NCI-H187 treated with DMSO at 0.1 percent for 48 hours (cell line): ENCODE data around the gene PRDX5.
A peak's percentile ranks its signal among the peaks of the same experiment; 100 is the strongest.
"Not testable (repeated sequence)": the region's sequence is repeated elsewhere in the genome, so short reads cannot be mapped to it uniquely, and the experiment has no call there.

Experiments
- DNase-seq: peaks from one replicate; lab custom pipeline; 2025; lab: John Stamatoyannopoulos, UW

Gene PRDX5

DNA sequence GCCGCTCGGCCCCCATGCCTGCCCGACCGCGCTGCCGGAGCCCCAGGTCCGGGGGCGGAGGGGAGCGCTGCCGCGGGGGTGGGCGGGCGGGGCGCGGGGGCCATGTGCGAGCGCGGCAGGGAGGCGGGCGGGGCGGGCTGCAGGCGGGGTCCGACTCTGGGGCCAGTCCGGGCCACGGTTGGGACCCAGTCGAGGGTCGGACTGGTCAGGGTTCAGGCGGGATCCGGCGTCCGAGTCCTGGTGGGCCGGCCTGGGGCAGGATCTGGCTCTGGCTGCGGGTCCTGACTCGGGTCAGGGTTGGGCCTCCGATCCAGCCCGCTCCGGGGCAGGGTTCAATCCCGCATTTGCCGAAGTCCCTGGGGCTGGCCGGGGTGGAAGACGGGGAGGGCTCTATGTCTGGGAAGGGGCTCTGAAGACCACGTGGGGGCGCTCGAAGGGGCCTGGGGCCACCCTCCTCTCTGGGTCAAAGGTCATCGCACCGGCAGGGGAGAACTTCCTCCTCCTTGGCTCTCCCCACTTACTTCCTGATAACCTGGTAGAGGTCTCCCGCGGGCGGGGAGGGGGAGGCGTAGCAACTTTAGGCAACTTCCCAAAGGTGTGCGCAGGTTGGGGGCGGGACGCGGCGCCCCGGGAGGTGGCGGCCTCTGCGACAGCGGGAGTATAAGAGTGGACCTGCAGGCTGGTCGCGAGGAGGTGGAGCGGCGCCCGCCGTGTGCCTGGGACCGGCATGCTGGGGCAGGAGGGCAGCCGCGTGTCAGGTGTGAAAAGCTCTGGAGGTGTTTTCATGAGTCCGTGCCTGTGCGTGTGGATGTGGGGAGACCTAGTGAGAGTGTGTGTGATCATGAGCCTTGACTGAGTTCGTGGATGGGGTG is 12.0 kb upstream of the PRDX5 start:
- DNase-seq: no peak

DNA sequence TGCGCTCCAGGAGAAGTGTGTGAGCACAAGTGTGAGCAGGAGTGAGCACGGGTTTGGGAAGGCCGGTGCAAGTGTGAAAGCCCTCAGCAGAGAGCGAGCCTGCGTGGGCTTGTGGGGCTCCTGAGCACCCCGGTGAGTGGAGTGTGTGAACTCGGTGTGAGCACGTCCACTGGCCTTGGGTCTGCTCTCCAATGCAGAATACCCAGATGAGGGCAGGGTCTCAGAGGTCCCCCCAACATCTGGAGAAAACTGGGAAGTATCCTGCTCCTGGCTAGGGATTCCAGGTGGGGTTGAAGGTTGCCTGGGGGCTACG is 11.4 kb upstream of the PRDX5 start:
- no peak for DNase-seq

DNA sequence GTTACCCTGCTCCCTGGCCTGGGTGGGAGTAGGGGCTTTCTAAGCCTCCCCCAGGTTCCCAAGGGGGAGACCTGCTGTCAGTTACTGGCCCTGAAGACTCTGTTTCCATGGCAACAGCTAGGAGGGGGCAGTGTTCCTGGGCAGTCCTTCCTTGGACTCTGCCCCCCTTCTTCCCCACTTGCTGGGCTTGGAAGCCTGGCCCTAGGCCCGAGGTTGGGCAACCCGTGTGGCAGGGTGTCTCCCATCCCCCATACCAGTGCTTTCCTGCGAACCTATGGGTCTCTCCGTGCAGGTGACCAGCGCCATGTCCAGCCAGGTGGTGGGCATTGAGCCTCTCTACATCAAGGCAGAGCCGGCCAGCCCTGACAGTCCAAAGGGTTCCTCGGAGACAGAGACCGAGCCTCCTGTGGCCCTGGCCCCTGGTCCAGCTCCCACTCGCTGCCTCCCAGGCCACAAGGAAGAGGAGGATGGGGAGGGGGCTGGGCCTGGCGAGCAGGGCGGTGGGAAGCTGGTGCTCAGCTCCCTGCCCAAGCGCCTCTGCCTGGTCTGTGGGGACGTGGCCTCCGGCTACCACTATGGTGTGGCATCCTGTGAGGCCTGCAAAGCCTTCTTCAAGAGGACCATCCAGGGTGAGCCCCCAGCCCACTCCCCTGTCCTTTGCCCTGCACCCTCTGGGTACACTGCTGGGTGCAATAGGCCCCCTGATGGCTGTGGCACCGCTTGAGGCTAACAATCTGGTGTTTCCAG is 10.9 kb upstream of the PRDX5 start:
- DNase-seq: no peak

DNA sequence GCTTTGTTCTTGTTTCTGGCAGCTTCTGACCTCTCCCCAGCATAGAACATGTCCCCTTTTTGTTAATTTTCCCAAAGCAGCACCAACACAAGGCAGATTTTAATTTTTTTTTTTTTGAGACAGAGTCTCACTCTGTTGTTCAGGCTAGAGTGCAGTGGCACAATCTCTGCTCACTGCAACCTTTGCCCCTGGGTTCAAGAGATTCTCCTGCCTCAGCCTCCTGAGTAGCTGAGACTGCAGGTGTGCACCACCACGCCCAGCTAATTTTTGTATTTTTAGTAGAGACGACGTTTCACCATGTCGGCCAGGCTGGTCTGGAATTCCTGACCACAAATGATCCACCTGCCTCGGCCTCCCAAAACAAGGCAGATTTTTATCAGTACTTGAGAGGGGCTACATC is 10.1 kb upstream of the PRDX5 start:
- DNase-seq: not testable (repeated sequence)

DNA sequence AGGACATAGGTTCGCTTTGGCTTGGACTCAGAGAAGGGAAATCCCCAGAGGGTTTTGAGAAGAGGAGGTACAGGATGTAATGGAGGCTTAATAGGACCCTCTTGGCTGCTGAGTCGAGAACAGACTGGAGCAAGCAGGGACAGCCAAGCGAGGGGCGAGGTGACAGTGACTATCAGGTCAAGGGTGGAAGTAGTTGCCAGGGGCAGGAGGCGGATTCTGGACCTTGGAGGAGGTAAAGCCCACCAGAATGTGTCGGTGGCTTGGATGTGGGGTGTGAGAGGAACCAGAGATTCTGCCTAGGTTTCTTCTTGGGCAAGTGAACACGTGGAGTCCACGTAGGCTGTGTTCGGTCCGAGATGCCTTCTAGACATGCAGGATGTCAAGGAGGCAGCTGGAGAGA is 5.0 kb upstream of the PRDX5 start:
- DNase-seq: no peak

DNA sequence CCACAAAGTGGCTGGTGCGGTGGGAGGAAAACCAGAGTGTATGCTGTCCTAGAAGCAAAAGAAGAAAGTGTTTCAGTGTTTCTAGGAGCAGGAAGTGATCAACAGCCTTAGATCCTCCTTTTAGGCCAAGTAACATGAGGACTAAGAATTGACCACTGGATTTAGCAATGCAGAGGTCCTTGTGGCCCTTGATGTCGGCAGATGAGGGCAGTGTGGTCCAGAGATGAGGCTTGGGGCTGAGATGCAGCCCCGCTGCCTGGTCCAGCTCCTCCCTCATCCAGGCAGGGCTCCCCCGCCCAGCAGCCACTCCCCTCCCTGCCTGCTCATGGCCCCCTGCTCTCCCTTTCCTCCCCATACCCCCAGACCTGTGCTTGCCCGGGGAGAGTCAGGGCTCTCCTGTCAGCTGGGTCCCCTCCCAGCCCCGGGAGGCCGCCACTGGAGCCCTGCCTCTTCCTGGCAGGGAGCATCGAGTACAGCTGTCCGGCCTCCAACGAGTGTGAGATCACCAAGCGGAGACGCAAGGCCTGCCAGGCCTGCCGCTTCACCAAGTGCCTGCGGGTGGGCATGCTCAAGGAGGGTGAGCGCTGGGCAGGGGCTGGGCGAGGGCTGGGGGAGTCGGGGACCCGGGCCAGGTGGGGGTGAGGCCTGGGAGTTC is 4.3 kb upstream of the PRDX5 start:
- no peak for DNase-seq

DNA sequence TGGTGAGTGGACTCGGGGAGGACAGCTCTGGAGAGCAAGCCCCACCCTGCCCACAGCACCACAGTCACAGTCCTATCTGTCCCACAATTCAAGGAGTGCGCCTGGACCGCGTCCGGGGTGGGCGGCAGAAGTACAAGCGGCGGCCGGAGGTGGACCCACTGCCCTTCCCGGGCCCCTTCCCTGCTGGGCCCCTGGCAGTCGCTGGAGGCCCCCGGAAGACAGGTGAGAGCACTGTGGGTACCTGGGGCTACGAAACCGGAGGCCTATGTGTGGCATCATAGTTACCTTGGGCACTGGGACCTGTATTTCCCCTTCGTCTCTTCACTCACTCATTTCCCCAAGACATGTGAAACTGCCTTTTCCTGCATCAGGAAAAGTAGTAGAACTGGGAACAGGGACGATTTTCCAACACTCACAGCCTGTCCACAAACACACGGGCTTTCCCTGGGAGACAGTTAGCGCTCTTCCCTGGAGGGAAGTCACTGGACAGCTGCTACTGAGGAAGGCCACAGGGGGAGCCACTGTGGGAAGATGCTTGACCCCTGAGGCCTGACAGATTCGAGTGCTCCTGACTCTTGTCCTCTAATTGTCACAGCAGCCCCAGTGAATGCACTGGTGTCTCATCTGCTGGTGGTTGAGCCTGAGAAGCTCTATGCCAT is 3.6 kb upstream of the PRDX5 start:
- DNase-seq: no peak

DNA sequence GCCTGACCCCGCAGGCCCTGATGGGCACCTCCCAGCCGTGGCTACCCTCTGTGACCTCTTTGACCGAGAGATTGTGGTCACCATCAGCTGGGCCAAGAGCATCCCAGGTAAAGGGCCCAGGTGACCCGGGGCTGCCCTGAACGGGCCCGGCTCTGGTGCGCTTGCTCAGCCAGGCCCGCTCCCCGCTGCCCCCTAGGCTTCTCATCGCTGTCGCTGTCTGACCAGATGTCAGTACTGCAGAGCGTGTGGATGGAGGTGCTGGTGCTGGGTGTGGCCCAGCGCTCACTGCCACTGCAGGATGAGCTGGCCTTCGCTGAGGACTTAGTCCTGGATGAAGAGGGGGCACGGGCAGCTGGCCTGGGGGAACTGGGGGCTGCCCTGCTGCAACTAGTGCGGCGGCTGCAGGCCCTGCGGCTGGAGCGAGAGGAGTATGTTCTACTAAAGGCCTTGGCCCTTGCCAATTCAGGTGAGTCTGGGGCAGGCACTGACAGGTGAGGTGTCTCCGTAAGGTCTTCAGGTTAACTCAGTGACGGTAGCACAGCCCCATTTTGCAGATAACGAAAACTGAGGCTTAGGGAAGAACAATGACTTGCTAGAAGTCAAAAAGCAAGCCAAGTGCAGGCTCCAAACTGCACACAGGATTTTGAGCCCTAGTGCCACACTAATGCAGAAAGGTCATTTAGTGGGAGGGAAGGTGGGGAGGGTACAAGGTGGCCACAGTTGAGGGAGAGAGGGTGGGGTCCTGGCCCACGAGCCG is 2.9 kb upstream of the PRDX5 start:
- no peak for DNase-seq

DNA sequence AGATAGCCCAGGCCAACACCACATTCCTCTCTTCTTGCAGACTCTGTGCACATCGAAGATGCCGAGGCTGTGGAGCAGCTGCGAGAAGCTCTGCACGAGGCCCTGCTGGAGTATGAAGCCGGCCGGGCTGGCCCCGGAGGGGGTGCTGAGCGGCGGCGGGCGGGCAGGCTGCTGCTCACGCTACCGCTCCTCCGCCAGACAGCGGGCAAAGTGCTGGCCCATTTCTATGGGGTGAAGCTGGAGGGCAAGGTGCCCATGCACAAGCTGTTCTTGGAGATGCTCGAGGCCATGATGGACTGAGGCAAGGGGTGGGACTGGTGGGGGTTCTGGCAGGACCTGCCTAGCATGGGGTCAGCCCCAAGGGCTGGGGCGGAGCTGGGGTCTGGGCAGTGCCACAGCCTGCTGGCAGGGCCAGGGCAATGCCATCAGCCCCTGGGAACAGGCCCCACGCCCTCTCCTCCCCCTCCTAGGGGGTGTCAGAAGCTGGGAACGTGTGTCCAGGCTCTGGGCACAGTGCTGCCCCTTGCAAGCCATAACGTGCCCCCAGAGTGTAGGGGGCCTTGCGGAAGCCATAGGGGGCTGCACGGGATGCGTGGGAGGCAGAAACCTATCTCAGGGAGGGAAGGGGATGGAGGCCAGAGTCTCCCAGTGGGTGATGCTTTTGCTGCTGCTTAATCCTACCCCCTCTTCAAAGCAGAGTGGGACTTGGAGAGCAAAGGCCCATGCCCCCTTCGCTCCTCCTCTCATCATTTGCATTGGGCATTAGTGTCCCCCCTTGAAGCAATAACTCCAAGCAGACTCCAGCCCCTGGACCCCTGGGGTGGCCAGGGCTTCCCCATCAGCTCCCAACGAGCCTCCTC is 2.0 kb upstream of the PRDX5 start:
- not testable (repeated sequence) for DNase-seq

DNA sequence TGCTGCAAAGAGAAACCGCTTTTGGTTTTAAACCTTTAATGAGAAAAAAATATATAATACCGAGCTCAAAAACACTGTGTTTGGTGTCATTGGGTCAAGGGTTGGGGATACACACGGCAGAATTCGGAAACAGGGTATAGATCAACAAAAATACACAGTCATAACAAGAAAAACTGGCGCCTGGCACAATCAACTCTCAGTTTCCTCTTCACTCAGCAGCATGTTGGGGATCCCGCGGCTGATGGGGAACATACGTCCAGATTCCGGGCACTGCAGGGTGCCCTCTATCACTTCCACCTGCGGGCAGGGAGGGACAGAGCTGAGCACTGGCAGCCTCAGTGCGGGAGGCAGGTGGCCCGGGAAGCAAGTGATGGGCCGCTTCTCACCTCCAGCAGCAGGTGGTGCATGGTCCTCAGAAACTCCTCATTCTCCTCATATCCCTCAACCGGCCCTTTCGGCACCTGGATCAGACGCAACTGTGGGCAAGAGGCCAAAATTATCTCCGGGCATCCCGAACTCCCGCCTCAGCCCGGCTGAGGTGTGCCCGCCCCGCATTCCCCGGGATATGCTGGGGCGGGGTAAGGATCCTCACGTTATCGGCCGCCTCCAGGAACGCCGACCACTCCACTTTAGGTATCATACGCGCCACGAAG is 1.1 kb upstream of the PRDX5 start:
- DNase-seq: no peak

DNA sequence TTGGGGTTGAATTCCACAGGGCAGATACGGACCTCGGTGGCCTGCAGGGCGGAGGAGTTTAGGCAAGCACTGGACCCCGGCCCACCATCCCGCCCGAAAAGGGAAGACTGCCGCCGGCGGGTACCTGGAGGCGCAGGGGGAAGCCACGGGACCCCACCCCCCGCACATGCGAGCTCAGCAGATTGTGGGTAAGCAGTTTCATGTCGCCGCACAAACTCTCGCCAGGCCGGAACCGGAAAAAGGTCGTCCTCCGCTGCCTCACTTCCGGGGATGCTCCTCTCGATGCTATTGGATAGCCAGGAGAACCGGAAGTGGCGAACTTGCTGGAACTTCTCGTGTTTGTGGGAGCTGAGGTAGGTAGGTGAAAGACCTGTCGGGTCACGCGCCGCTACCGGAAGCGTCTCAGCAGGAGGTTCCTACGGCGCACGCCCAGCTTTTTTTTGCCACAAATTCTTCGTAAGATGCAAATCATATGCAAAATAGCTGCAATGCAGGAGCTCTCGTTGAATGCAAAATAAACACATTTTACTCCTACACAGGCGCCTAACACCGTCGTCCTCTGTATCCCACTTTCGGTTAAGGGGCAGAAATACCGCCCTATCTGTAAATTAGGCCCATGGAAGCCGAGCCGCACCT is 478 bp upstream of the PRDX5 start, which contains the start of gene TRMT112:
TRMT112 (minus strand) TSS at position 235 of the 636 bp plus-strand sequence; CDS start at position 202, 33 bp downstream.
- DNase-seq: peak; percentile 74

DNA sequence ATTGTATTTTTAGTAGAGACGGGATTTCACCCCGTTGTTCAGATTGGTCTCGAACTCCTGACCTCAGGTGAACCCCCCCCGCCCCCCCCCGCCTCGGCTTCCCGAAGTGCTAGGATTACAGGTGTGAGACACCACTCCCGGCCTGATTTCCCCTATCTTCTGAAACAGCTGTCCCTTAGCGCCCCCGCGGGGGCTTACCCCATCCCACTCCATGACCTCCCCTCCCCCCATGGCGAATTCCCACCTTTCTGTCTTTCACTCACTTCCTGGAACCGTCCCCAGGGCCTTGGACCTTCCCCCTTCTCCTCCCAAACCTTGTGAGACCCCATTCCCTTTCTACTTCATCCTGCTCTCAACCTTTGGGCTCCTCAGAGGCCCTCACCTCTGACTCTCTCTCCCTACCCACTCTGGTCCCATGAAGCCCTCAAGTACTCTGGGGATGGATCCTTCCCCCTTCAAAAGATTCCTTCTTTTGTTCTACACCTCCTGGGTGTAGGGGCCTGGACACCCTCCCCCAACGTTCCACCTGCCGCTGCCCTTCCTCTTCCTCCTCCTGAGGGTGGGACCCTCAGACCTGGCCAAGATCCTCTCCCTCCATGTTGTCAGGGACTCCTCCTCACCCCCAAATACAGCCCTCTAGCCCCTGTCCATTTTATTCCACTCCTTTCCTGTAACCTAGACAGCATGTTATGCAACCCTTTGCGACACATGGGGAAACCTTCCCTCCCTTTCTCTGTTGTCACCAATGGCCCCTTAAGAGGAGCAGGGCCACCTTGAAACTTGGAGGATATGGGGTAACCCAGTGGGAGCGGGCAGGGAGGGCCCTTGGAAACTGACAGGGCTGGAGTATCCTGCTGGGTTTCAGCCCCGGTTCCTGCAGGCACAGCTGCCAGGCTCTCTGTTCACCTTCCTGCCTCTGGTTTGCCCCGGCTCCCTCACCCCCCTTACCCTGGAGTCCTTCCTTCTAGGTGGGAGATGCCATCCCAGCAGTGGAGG is 1.1 kb downstream of the PRDX5 start:
- DNase-seq: no peak

DNA sequence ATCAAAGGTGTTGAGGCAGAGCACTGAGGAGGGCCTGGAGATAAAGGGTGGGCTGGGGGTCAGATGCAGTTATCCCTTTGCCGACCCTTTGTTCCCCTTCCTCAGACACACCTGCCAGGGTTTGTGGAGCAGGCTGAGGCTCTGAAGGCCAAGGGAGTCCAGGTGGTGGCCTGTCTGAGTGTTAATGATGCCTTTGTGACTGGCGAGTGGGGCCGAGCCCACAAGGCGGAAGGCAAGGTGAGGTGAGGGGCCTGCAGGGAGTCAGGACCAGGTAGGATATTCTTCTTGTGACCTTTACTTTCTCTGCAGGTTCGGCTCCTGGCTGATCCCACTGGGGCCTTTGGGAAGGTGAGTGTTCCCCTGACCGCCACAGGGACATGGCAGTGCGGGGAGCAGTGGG is 2.6 kb downstream of the PRDX5 start:
- no peak for DNase-seq

DNA sequence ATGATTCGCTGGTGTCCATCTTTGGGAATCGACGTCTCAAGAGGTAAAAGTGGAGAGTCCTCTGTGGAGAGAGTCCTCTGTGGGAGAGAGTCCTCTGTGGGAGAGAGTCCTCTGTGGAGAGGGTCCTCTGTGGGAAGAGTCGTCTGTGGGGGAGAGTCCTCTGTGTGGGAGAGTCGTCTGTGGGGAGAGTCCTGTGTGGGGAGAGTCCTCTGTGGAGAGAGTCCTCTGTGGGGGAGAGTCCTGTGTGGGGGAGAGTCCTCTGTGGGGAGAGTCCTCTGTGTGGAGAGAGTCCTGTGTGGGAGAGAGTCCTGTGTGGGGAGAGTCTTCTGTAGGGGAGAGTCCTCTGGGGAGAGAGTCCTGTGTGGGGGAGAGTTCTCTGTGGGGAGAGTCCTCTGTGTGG is 3.1 kb downstream of the PRDX5 start:
- DNase-seq: no peak

DNA sequence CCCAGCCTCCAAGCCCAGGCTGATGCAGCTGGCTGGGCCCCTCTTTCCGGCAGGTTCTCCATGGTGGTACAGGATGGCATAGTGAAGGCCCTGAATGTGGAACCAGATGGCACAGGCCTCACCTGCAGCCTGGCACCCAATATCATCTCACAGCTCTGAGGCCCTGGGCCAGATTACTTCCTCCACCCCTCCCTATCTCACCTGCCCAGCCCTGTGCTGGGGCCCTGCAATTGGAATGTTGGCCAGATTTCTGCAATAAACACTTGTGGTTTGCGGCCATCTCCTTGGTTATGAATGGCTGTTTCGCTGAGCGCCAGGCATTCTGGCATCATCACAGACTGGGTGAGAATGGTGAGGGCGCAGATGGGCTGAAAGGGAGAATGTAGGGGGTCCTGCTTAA is 3.6 kb downstream of the PRDX5 start:
- DNase-seq: no peak

DNA sequence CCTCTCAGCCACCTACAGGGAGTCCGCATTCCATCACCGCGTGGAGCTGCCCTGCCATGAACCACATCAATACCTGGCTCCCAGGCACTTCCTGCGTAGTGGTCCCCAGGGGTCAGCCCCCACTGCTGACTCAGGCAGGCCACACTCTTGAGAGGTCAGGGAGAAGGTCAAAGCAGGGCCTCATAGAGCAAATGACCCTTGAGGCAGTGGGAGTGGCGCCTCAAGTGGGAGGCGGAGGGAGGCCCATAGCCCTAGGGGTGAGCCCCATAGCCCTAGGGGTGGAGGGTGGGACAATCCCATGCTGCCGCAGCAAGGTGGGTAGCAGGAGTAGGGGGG is 5.0 kb downstream of the PRDX5 start:
- DNase-seq: no peak

DNA sequence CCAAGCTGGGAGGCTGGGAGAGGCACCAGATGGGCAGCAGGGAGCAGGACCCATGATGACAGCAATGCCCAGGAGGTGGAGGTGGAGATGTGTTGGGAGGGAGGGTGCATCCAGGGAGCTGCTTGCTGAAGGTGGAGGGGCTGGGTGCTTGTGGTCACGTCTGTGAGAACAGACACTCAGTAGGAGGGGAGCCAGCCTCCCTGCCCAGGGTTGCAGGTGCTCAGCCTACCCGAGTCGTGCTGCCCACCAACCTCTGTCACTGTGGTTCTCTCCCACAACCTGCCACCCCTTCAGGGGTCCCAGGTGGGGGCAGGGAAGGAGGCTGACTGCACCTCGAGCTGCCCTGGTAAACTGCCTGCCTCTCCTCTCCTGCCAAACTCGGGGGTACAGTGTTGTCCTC is 5.5 kb downstream of the PRDX5 start:
- DNase-seq: no peak

DNA sequence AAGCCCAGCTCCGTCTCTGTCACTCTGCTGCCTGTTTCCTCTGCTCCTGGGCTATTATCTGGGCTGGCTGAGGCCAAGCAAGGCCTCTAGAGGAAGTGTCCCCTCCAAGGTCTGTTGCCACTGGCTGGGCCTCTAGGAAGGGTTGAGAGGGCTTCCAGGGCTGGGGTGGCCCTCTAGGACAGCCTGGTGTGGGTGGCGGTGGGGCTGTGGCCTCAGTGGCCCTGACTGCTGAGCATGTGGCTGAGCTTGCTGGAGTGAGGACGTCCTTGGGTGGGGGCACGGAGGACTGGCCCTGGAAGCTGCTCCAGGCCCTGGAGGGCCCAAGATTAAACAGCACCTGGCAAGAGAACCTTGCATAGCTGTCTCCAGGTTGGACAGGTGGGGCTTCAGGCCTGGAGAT is 6.1 kb downstream of the PRDX5 start:
- not testable (repeated sequence) for DNase-seq
